Lung (tissue), 12 donors: ENCODE data around the gene TMPRSS11E. TPM values are rescaled to one million over a fixed set of nuclear protein-coding genes. Genes with fewer than 3 reads are reported as not detected.

Source experiments
- ATAC-seq: fragments of 200-7000 bp; cut with Tn5 transposase; one replicate; pipeline ENCODE4 v1.9.1; 2020; ENCODE audit warnings: moderate number of reproducible peaks; ENCODE audit not compliant: insufficient read depth, low FRiP score
- DNase-seq, 3 donors: peaks; one replicate each; pipeline ENCODE4 v3.0.0-alpha.2; 2013 to 2017
- H3K27ac ChIP-seq, 2 donors: one replicate each; pipeline ENCODE4 v1.5.1; 2013; ENCODE audit warnings: mild to moderate bottlenecking in 2 of 2, moderate library complexity in 2 of 2, control low read depth in 1 of 2, inconsistent platforms in 1 of 2, low read depth in 1 of 2, low read length in 1 of 2
- H3K27me3 ChIP-seq, 3 donors: one replicate each; pipeline ENCODE4 v1.5.1; 2013; ENCODE audit warnings: low read length in 2 of 3; ENCODE audit not compliant: control insufficient read depth in 3 of 3, insufficient read depth in 3 of 3
- H3K36me3 ChIP-seq, 4 donors: one replicate each; pipeline ENCODE4 v1.5.1; 2013; ENCODE audit warnings: low read length in 4 of 4, mild to moderate bottlenecking in 1 of 4, moderate library complexity in 1 of 4; ENCODE audit not compliant: control insufficient read depth in 4 of 4, insufficient read depth in 4 of 4
- H3K4me1 ChIP-seq, 5 donors: one replicate each; pipeline ENCODE4 v1.5.1; 2013; ENCODE audit warnings: low read length in 5 of 5, mild to moderate bottlenecking in 2 of 5, moderate library complexity in 1 of 5; ENCODE audit not compliant: control insufficient read depth in 5 of 5, insufficient read depth in 5 of 5
- H3K4me3 ChIP-seq: one replicate; pipeline ENCODE4 v1.5.1; 2013; ENCODE audit warnings: mild to moderate bottlenecking, control low read depth, moderate library complexity
- H3K9ac ChIP-seq, 2 donors: one replicate each; pipeline ENCODE4 v1.5.1; 2013; ENCODE audit warnings: low read length in 2 of 2, control low read depth in 1 of 2; ENCODE audit not compliant: insufficient read depth in 1 of 2
- H3K9me3 ChIP-seq, 4 donors: one replicate each; pipeline ENCODE4 v1.5.1; 2013; ENCODE audit warnings: low read length in 3 of 4, mild to moderate bottlenecking in 1 of 4, moderate library complexity in 1 of 4; ENCODE audit not compliant: control insufficient read depth in 4 of 4, insufficient read depth in 3 of 4
- WGBS, 2 donors: extraction: QIAGEN DNeasy Blood & Tissue Kit; methylation state at CpG; one replicate each; pipeline ENCODE4 v1.1.7; 2013; 5-methylcytosine and 5-hydroxymethylcytosine counted together
- polyA plus RNA-seq, 2 donors: library from polyadenylated mRNA; stranded (reverse); fragments of 200-250 nt; gene quantifications; one replicate each; pipeline ENCODE4 v1.2.1, GENCODE V29; 2013
- total RNA-seq, 2 donors: library from RNA; depleted of rRNA in 1 of 2; stranded (reverse); fragments of >200 nt in 1 of 2; gene quantifications; one replicate each; pipeline ENCODE4 v1.2.1, GENCODE V29; 2014 to 2021
- TF ChIP-seq, protein P1 (sequence below): IDR thresholded peaks from 2 replicates; pipeline ENCODE4 v1.5.1; 2012; ENCODE audit warnings: mild to moderate bottlenecking; ENCODE audit errors: control extremely low read depth, extremely low read depth
- donor health status: control.
- donor health status: control.
- donor health status: Bipolar disorder and iron deficiency.
- donor health status: healthy.
- donor health status: DM: yes; HTN: yes; CAD: no.

The TMPRSS11E gene
- total and polyA plus RNA-seq, 4 donors: 0.03 to 0.12 TPM; not detected in 2

DNA sequence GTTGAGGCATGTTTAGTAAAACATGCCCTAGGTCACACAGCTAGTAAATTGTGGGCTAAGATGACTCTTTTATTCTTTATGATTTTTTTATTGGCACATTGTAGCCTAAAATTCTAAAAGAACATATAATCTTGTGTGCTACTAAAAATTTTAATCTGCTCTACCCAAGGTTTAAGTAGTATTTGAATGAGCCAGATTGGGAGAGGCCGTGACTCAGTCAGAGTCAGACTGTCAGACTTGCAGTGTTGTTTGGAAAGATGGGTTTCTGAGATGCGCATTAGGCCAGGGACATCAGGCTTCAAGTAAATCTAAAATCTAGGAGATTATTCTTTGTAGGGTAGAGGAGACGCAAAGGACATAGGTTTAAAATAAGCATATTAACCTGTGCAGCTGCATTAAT, 30.7 kb upstream of the TMPRSS11E start:
- no peak overlapping the region for H3K27ac ChIP-seq
- H3K4me3 ChIP-seq: no peak overlapping the region
- DNase-seq: no peak
- H3K9me3 ChIP-seq: peaks cover 0 to 7% (median 0%) of the 10 kb centered on the region in 4 donors
- no peak for ATAC-seq
- no peaks in the 10 kb centered on the region for H3K36me3 ChIP-seq
- H3K4me1 ChIP-seq: no peaks in the 10 kb centered on the region
- no peak overlapping the region for H3K9ac ChIP-seq
- H3K27me3 ChIP-seq: no peaks in the 10 kb centered on the region
- TF ChIP-seq, protein P1, sequence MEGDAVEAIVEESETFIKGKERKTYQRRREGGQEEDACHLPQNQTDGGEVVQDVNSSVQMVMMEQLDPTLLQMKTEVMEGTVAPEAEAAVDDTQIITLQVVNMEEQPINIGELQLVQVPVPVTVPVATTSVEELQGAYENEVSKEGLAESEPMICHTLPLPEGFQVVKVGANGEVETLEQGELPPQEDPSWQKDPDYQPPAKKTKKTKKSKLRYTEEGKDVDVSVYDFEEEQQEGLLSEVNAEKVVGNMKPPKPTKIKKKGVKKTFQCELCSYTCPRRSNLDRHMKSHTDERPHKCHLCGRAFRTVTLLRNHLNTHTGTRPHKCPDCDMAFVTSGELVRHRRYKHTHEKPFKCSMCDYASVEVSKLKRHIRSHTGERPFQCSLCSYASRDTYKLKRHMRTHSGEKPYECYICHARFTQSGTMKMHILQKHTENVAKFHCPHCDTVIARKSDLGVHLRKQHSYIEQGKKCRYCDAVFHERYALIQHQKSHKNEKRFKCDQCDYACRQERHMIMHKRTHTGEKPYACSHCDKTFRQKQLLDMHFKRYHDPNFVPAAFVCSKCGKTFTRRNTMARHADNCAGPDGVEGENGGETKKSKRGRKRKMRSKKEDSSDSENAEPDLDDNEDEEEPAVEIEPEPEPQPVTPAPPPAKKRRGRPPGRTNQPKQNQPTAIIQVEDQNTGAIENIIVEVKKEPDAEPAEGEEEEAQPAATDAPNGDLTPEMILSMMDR: no peak
- WGBS, 2 donors: 61 to 82% methylated on average over 3 of the region's 3 CpGs

DNA sequence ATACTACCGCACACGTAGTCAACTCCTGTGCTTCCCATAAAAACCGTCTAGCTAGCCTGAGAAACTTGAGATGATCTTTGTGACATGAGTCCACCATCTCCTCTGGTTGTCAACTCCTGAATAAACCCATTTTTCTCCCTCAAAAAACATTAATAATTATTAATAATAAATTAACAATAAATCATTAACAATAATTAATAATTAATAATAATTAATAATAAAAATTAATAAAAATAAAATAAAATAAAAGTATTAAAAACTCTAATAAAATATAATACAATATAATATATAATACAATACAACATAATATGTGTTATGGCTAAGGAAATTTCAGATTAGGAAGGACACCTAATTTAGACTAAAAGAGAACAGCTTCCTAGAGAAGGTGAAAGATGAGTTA, 20.7 kb upstream of the TMPRSS11E start:
- no peak overlapping the region for H3K9ac ChIP-seq
- no peaks in the 10 kb centered on the region for H3K4me1 ChIP-seq
- no peak for DNase-seq
- H3K36me3 ChIP-seq: no peaks in the 10 kb centered on the region
- H3K9me3 ChIP-seq: no peaks in the 10 kb centered on the region
- WGBS, 2 donors: 93% methylated on average over 3 of the region's 3 CpGs
- TF ChIP-seq, protein P1: no peak
- no peaks in the 10 kb centered on the region for H3K27me3 ChIP-seq
- no peak for ATAC-seq
- no peak overlapping the region for H3K4me3 ChIP-seq
- H3K27ac ChIP-seq: no peak overlapping the region

- ATAC-seq: no peak
- no peaks in the 10 kb centered on the region for H3K36me3 ChIP-seq
- no peak overlapping the region for H3K27ac ChIP-seq
- H3K9ac ChIP-seq: no peak overlapping the region
- H3K4me1 ChIP-seq: no peaks in the 10 kb centered on the region
- 81 to 84% methylated on average over 1 of the region's 1 CpG for WGBS, 2 donors
- no peaks in the 10 kb centered on the region for H3K27me3 ChIP-seq
- H3K9me3 ChIP-seq: no peaks in the 10 kb centered on the region
- TF ChIP-seq, protein P1: no peak
- DNase-seq: no peak
- H3K4me3 ChIP-seq: no peak overlapping the region
Observed at GRCh38 chr4:68430337-68430736, 16.9 kb upstream of the TMPRSS11E start.

DNA sequence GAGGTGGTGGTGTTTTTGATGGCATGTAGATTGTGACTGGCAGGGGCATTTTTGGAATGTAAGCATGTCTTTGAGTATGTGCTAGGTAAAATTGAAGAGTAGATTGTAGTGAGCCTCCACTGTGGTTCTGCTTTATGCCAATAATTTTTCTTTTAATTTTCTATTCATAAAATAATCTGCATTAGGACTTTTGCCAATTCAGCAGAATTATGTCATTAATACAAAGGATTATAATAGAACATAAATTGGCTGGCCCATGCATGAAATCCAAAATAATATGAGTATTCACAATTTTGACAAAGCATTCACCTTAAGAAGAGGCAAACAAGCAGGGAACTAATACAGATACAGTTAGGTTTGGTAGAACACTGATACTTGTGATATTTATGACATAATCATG, 14.9 kb upstream of the TMPRSS11E start:
- no peaks in the 10 kb centered on the region for H3K4me1 ChIP-seq
- H3K36me3 ChIP-seq: no peaks in the 10 kb centered on the region
- H3K27me3 ChIP-seq: no peaks in the 10 kb centered on the region
- H3K27ac ChIP-seq: no peak overlapping the region
- ATAC-seq (no peak), DNase-seq (no peak)
- no peak overlapping the region for H3K9ac ChIP-seq
- TF ChIP-seq, protein P1: no peak
- H3K9me3 ChIP-seq: no peaks in the 10 kb centered on the region
- H3K4me3 ChIP-seq: no peak overlapping the region
